HEK293 (cell line): ENCODE measurements around the gene GLIS1.
A peak's percentile ranks its signal among the peaks of the same experiment; 100 is the strongest.

Experiments used
- GFI1B ChIP-seq: fragments of 450-650 bp; formaldehyde crosslinking; IDR thresholded peaks from 2 replicates; pipeline ENCODE4 v1.5.1; 2016; ENCODE audit warnings: missing biosample characterization, missing genetic modification characterization
- GLIS2 ChIP-seq: fragments of 450-650 bp; formaldehyde crosslinking; IDR thresholded peaks from 2 replicates; pipeline ENCODE4 v1.5.1; 2016; ENCODE audit warnings: missing biosample characterization, missing genetic modification characterization
- KLF7 ChIP-seq: fragments of 450-650 bp; formaldehyde crosslinking; IDR thresholded peaks from 2 replicates; pipeline ENCODE4 v1.5.1; 2016; ENCODE audit warnings: missing biosample characterization, missing genetic modification characterization, borderline replicate concordance
- KLF8 ChIP-seq: fragments of 450-650 bp; formaldehyde crosslinking; IDR thresholded peaks from 2 replicates; pipeline ENCODE4 v1.5.1; 2016; ENCODE audit warnings: missing biosample characterization, missing genetic modification characterization
- KLF9 ChIP-seq: fragments of 450-650 bp; formaldehyde crosslinking; IDR thresholded peaks from 2 replicates; pipeline ENCODE4 v1.5.1; 2016; ENCODE audit warnings: missing biosample characterization, missing genetic modification characterization, low read depth
- MYNN ChIP-seq: fragments of 450-650 bp; formaldehyde crosslinking; IDR thresholded peaks from 2 replicates; pipeline ENCODE4 v1.5.1; 2016; ENCODE audit warnings: missing biosample characterization, missing genetic modification characterization, borderline replicate concordance
- PATZ1 ChIP-seq: fragments of 450-650 bp; formaldehyde crosslinking; IDR thresholded peaks from 2 replicates; pipeline ENCODE4 v1.5.1; 2016; ENCODE audit warnings: missing biosample characterization, missing genetic modification characterization
- PRDM2 ChIP-seq: fragments of 450-650 bp; formaldehyde crosslinking; IDR thresholded peaks from 2 replicates; pipeline ENCODE4 v1.5.1; 2016; ENCODE audit warnings: missing biosample characterization, missing genetic modification characterization, borderline replicate concordance
- REPIN1 ChIP-seq: fragments of 450-650 bp; formaldehyde crosslinking; IDR thresholded peaks from 2 replicates; pipeline ENCODE4 v1.5.1; 2017; ENCODE audit warnings: missing biosample characterization, missing genetic modification characterization, low read depth
- SETDB1 ChIP-seq: IDR thresholded peaks from one replicate; pipeline ENCODE4 v1.6.1; 2017; ENCODE audit warnings: mild to moderate bottlenecking, low read length, moderate library complexity, mixed read lengths; ENCODE audit not compliant: insufficient read length
- SP2 ChIP-seq: fragments of 450-650 bp; formaldehyde crosslinking; IDR thresholded peaks from 2 replicates; pipeline ENCODE4 v1.5.1; 2016; ENCODE audit warnings: missing biosample characterization, missing genetic modification characterization
- WT1 ChIP-seq: fragments of 450-650 bp; formaldehyde crosslinking; IDR thresholded peaks from 2 replicates; pipeline ENCODE4 v1.5.1; 2016; ENCODE audit warnings: missing biosample characterization, missing genetic modification characterization
- ZBTB1 ChIP-seq: fragments of 450-650 bp; formaldehyde crosslinking; IDR thresholded peaks from 2 replicates; pipeline ENCODE4 v1.5.1; 2016; ENCODE audit warnings: missing biosample characterization, missing genetic modification characterization
- ZBTB17 ChIP-seq: fragments of 450-650 bp; formaldehyde crosslinking; IDR thresholded peaks from 2 replicates; pipeline ENCODE4 v1.5.1; 2016; ENCODE audit warnings: missing biosample characterization, missing genetic modification characterization
- ZBTB48 ChIP-seq: fragments of 450-650 bp; formaldehyde crosslinking; IDR thresholded peaks from 2 replicates; pipeline ENCODE4 v1.5.1; 2016; ENCODE audit warnings: missing biosample characterization, missing genetic modification characterization
- ZNF138 ChIP-seq: fragments of 450-650 bp; formaldehyde crosslinking; IDR thresholded peaks from 2 replicates; pipeline ENCODE4 v1.5.1; 2016; ENCODE audit warnings: missing biosample characterization, missing genetic modification characterization, borderline replicate concordance
- ZNF157 ChIP-seq: fragments of 450-650 bp; formaldehyde crosslinking; IDR thresholded peaks from 2 replicates; pipeline ENCODE4 v1.5.1; 2016; ENCODE audit warnings: missing biosample characterization, missing genetic modification characterization
- ZNF169 ChIP-seq: fragments of 450-650 bp; formaldehyde crosslinking; IDR thresholded peaks from 2 replicates; pipeline ENCODE4 v1.5.1; 2016; ENCODE audit warnings: missing biosample characterization, missing genetic modification characterization
- ZNF214 ChIP-seq: fragments of 450-650 bp; formaldehyde crosslinking; IDR thresholded peaks from 2 replicates; pipeline ENCODE4 v1.5.1; 2017; ENCODE audit warnings: missing biosample characterization, mild to moderate bottlenecking, missing genetic modification characterization, borderline replicate concordance
- ZNF324 ChIP-seq: fragments of 450-650 bp; formaldehyde crosslinking; IDR thresholded peaks from 2 replicates; pipeline ENCODE4 v1.5.1; 2016; ENCODE audit warnings: missing biosample characterization, missing genetic modification characterization
- ZNF350 ChIP-seq: fragments of 450-650 bp; formaldehyde crosslinking; IDR thresholded peaks from 2 replicates; pipeline ENCODE4 v1.5.0; 2017; ENCODE audit warnings: missing biosample characterization, mild to moderate bottlenecking, missing genetic modification characterization
- ZNF423 ChIP-seq: fragments of 450-650 bp; formaldehyde crosslinking; IDR thresholded peaks from 2 replicates; pipeline ENCODE4 v1.5.1; 2016; ENCODE audit warnings: missing biosample characterization, missing genetic modification characterization
- ZNF433 ChIP-seq: fragments of 450-650 bp; formaldehyde crosslinking; IDR thresholded peaks from 2 replicates; pipeline ENCODE4 v1.5.1; 2016; ENCODE audit warnings: missing biosample characterization, missing genetic modification characterization, low read depth
- ZNF510 ChIP-seq: fragments of 450-650 bp; formaldehyde crosslinking; IDR thresholded peaks from 2 replicates; pipeline ENCODE4 v1.5.1; 2018; ENCODE audit warnings: mild to moderate bottlenecking, missing genetic modification characterization, missing biosample characterization; ENCODE audit not compliant: insufficient replicate concordance
- ZNF558 ChIP-seq: fragments of 450-650 bp; formaldehyde crosslinking; IDR thresholded peaks from 2 replicates; pipeline ENCODE4 v1.5.1; 2016; ENCODE audit warnings: missing biosample characterization, missing genetic modification characterization
- ZNF561 ChIP-seq: fragments of 450-650 bp; IDR thresholded peaks from 2 replicates; pipeline ENCODE4 v1.5.1; 2018; ENCODE audit warnings: missing biosample characterization, missing genetic modification characterization, borderline replicate concordance
- ZNF580 ChIP-seq: fragments of 450-650 bp; formaldehyde crosslinking; IDR thresholded peaks from 2 replicates; pipeline ENCODE4 v1.5.1; 2016; ENCODE audit warnings: missing biosample characterization, missing genetic modification characterization
- ZNF585B ChIP-seq: fragments of 450-650 bp; formaldehyde crosslinking; IDR thresholded peaks from 2 replicates; pipeline ENCODE4 v1.5.1; 2016; ENCODE audit warnings: missing biosample characterization, missing genetic modification characterization
- ZNF600 ChIP-seq: fragments of 450-650 bp; formaldehyde crosslinking; IDR thresholded peaks from 2 replicates; pipeline ENCODE4 v1.5.1; 2016; ENCODE audit warnings: missing biosample characterization, missing genetic modification characterization
- ZNF626 ChIP-seq: fragments of 450-650 bp; sonication (Bioruptor Pico); formaldehyde crosslinking; IDR thresholded peaks from 2 replicates; pipeline ENCODE4 v1.5.1; 2018; ENCODE audit warnings: missing biosample characterization, missing genetic modification characterization, inconsistent platforms
- ZNF639 ChIP-seq: fragments of 450-650 bp; formaldehyde crosslinking; IDR thresholded peaks from 2 replicates; pipeline ENCODE4 v1.5.1; 2016; ENCODE audit warnings: missing biosample characterization, missing genetic modification characterization
- ZNF660 ChIP-seq: fragments of 450-650 bp; IDR thresholded peaks from 2 replicates; pipeline ENCODE4 v1.5.1; 2018; ENCODE audit warnings: missing biosample characterization, mild to moderate bottlenecking, missing genetic modification characterization
- ZNF747 ChIP-seq: fragments of 450-650 bp; formaldehyde crosslinking; IDR thresholded peaks from 2 replicates; pipeline ENCODE4 v1.5.1; 2016; ENCODE audit warnings: missing biosample characterization, missing genetic modification characterization
- ZSCAN16 ChIP-seq: fragments of 450-650 bp; formaldehyde crosslinking; IDR thresholded peaks from 2 replicates; pipeline ENCODE4 v1.5.1; 2016; ENCODE audit warnings: missing biosample characterization, missing genetic modification characterization

The GLIS1 gene

GRCh38 chr1:53734650-53735211, 4.2 kb downstream of the GLIS1 start (continued):
- TF ChIP-seq PRDM2 (tag by site-specific recombination), result no peak
- no peak for TF ChIP-seq ZNF558 (tag by site-specific recombination)
- TF ChIP-seq KLF8, result no peak
- no peak for TF ChIP-seq ZNF169 (tag by site-specific recombination)
- TF ChIP-seq WT1 (tag by site-specific recombination), result no peak
- TF ChIP-seq ZNF585B (tag by site-specific recombination), result no peak
- TF ChIP-seq ZNF580 (tag by site-specific recombination), result no peak
- no peak for TF ChIP-seq ZNF350
- TF ChIP-seq ZNF157, result no peak
- peak; percentile 81 for TF ChIP-seq ZBTB48 (tag by site-specific recombination)
- no peak for TF ChIP-seq ZNF747 (tag by site-specific recombination)
- TF ChIP-seq GFI1B (tag by site-specific recombination), result no peak
- no peak for TF ChIP-seq ZNF626
- no peak for TF ChIP-seq ZBTB17 (tag by site-specific recombination)
- no peak for TF ChIP-seq ZNF138 (tag by site-specific recombination)
- no peak for TF ChIP-seq ZNF660 (tag by site-specific recombination)
- no peak for TF ChIP-seq SP2 (tag by site-specific recombination)
- no peak for TF ChIP-seq ZSCAN16 (tag by site-specific recombination)
- TF ChIP-seq KLF7 (tag by site-specific recombination), result no peak
- no peak for TF ChIP-seq REPIN1
- no peak for TF ChIP-seq ZNF510 (tag by site-specific recombination)
- TF ChIP-seq ZNF214 (tag by site-specific recombination), result no peak
- TF ChIP-seq GLIS2 (tag by site-specific recombination), result no peak
- TF ChIP-seq ZBTB1 (tag by site-specific recombination), result no peak
- TF ChIP-seq PATZ1 (tag by site-specific recombination), result no peak
- no peak for TF ChIP-seq SETDB1
- no peak for TF ChIP-seq ZNF561 (tag by site-specific recombination)
- no peak for TF ChIP-seq ZNF639
- peak; percentile 57 for TF ChIP-seq ZNF600
- no peak for TF ChIP-seq ZNF423
- no peak for TF ChIP-seq MYNN (tag by site-specific recombination)
- TF ChIP-seq KLF9, result no peak
- no peak for TF ChIP-seq ZNF324 (tag by site-specific recombination)
- TF ChIP-seq ZNF433, result no peak
